ENCODE data around the gene APBB2. TPM values are rescaled to one million over a fixed set of nuclear protein-coding genes. Genes with fewer than 3 reads are reported as not detected.

The APBB2 gene
- total and polyA plus RNA-seq, 4 donors = 4.8 to 31.5 (median 11.2) TPM

DNA sequence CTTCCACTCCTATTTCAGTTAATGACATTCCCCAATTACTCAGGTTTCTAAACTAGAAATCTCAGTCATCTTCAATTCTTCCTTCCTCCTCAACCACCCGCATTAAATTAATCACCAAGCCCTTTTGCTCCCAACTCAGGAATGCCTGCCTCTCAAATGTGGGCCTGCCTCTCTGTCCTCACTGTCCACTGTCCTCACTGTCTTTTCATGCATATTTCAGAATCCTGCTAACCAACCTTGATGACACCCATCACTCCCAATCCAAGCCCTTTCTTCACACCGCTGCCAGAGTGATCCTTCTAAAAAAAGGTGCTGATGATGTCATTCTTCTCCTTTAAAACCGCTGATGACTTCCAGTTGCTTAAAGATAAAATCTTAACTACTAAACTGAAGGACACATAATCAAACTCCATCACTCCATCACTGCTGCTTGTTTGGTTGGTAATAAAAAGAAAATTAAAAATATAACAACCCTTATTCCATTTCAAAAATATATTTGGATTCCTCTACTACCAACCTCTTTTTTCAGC, 5.1 kb upstream of the APBB2 start:
- Histone ChIP-seq H3K4me3 (ENCODE audit: low read depth in 1 of 3, low read length in 3 of 3) (no peak overlapping the region), H3K9ac (ENCODE audit: low read depth in 1 of 2, low read length in 2 of 2) (no peak overlapping the region), H3K4me1 (ENCODE audit: control insufficient read depth in 4 of 4, insufficient read depth in 4 of 4, low read length in 3 of 4) (peaks cover 0 to 15% (median 10%) of the 10 kb centered on the region in 4 donors), H3K27ac (ENCODE audit: low read depth in 1 of 2, low read length in 2 of 2) (no peak overlapping the region), H3K36me3 (ENCODE audit: control insufficient read depth in 4 of 4, insufficient read depth in 3 of 4, low read depth in 1 of 4, low read length in 3 of 4) (no peaks in the 10 kb centered on the region), H3K9me3 (ENCODE audit: control insufficient read depth in 4 of 4, low read length in 3 of 4) (no peaks in the 10 kb centered on the region), H3K27me3 (ENCODE audit: control insufficient read depth in 4 of 4, insufficient read depth in 4 of 4, low read length in 3 of 4) (no peaks in the 10 kb centered on the region)
- TF ChIP-seq, protein P1, sequence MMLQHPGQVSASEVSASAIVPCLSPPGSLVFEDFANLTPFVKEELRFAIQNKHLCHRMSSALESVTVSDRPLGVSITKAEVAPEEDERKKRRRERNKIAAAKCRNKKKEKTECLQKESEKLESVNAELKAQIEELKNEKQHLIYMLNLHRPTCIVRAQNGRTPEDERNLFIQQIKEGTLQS (IDR thresholded peaks at IDR 0.05) = no peak
- no peak for TF ChIP-seq RAD21 (IDR thresholded peaks at IDR 0.05)
- TF ChIP-seq JUND (IDR thresholded peaks at IDR 0.05) = no peak
- TF ChIP-seq, protein P2, sequence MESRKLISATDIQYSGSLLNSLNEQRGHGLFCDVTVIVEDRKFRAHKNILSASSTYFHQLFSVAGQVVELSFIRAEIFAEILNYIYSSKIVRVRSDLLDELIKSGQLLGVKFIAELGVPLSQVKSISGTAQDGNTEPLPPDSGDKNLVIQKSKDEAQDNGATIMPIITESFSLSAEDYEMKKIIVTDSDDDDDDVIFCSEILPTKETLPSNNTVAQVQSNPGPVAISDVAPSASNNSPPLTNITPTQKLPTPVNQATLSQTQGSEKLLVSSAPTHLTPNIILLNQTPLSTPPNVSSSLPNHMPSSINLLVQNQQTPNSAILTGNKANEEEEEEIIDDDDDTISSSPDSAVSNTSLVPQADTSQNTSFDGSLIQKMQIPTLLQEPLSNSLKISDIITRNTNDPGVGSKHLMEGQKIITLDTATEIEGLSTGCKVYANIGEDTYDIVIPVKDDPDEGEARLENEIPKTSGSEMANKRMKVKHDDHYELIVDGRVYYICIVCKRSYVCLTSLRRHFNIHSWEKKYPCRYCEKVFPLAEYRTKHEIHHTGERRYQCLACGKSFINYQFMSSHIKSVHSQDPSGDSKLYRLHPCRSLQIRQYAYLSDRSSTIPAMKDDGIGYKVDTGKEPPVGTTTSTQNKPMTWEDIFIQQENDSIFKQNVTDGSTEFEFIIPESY (IDR thresholded peaks at IDR 0.05) = no peak
- TF ChIP-seq YY1 (IDR thresholded peaks at IDR 0.05) = no peak
- no peak for TF ChIP-seq GABPA (IDR thresholded peaks at IDR 0.05 in 1 of 2, conservative IDR thresholded peaks at IDR 0.05 in 1 of 2)
- TF ChIP-seq SP1 (IDR thresholded peaks at IDR 0.05) = no peak
- TF ChIP-seq RXRA (IDR thresholded peaks at IDR 0.05) = no peak
- no peak for TF ChIP-seq HNF4A (conservative IDR thresholded peaks at IDR 0.05)
- TF ChIP-seq TAF1 (conservative IDR thresholded peaks at IDR 0.05) = no peak
- TF ChIP-seq EGR1 (IDR thresholded peaks at IDR 0.05; ENCODE audit: low read depth in 2 of 2) = no peak
- TF ChIP-seq, protein P3, sequence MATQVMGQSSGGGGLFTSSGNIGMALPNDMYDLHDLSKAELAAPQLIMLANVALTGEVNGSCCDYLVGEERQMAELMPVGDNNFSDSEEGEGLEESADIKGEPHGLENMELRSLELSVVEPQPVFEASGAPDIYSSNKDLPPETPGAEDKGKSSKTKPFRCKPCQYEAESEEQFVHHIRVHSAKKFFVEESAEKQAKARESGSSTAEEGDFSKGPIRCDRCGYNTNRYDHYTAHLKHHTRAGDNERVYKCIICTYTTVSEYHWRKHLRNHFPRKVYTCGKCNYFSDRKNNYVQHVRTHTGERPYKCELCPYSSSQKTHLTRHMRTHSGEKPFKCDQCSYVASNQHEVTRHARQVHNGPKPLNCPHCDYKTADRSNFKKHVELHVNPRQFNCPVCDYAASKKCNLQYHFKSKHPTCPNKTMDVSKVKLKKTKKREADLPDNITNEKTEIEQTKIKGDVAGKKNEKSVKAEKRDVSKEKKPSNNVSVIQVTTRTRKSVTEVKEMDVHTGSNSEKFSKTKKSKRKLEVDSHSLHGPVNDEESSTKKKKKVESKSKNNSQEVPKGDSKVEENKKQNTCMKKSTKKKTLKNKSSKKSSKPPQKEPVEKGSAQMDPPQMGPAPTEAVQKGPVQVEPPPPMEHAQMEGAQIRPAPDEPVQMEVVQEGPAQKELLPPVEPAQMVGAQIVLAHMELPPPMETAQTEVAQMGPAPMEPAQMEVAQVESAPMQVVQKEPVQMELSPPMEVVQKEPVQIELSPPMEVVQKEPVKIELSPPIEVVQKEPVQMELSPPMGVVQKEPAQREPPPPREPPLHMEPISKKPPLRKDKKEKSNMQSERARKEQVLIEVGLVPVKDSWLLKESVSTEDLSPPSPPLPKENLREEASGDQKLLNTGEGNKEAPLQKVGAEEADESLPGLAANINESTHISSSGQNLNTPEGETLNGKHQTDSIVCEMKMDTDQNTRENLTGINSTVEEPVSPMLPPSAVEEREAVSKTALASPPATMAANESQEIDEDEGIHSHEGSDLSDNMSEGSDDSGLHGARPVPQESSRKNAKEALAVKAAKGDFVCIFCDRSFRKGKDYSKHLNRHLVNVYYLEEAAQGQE (IDR thresholded peaks at IDR 0.05) = no peak
- TF ChIP-seq, protein P4, sequence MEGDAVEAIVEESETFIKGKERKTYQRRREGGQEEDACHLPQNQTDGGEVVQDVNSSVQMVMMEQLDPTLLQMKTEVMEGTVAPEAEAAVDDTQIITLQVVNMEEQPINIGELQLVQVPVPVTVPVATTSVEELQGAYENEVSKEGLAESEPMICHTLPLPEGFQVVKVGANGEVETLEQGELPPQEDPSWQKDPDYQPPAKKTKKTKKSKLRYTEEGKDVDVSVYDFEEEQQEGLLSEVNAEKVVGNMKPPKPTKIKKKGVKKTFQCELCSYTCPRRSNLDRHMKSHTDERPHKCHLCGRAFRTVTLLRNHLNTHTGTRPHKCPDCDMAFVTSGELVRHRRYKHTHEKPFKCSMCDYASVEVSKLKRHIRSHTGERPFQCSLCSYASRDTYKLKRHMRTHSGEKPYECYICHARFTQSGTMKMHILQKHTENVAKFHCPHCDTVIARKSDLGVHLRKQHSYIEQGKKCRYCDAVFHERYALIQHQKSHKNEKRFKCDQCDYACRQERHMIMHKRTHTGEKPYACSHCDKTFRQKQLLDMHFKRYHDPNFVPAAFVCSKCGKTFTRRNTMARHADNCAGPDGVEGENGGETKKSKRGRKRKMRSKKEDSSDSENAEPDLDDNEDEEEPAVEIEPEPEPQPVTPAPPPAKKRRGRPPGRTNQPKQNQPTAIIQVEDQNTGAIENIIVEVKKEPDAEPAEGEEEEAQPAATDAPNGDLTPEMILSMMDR (IDR thresholded peaks at IDR 0.05; ENCODE audit: low read depth, low read length, missing input control) = no peak
- no peak for TF ChIP-seq HNF4G (IDR thresholded peaks at IDR 0.05)
- no peak for DNase-seq (ENCODE audit: low spot score)
- 85% methylated on average over 3 of the region's 3 CpGs for WGBS

DNA sequence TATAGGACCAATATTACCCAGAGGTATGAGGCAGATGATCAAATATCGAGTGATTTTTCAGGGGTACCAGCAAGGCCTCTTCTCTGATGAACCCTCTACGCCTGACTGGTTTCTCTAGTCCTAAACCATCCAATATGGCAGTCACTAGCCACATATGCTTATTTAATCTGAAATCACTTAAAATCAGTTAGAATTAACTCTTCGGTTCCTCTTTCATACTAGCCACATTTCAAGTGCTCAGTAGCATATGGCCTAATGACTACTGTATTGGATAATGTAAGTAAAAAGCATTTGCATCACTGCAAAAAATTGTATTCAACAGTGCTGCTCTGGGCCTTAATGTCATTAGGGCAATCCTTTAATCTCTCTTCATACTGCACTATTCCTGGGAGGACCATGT, 4.4 kb upstream of the APBB2 start:
- H3K27me3 ChIP-seq (ENCODE audit: control insufficient read depth in 4 of 4, insufficient read depth in 4 of 4, low read length in 3 of 4) = no peaks in the 10 kb centered on the region
- no peak overlapping the region for H3K27ac ChIP-seq (ENCODE audit: low read depth in 1 of 2, low read length in 2 of 2)
- H3K9me3 ChIP-seq (ENCODE audit: control insufficient read depth in 4 of 4, low read length in 3 of 4) = no peaks in the 10 kb centered on the region
- WGBS = 96% methylated on average over 3 of the region's 3 CpGs
- peaks cover 0 to 18% (median 11%) of the 10 kb centered on the region in 4 donors for H3K4me1 ChIP-seq (ENCODE audit: control insufficient read depth in 4 of 4, insufficient read depth in 4 of 4, low read length in 3 of 4)
- no peaks in the 10 kb centered on the region for H3K36me3 ChIP-seq (ENCODE audit: control insufficient read depth in 4 of 4, insufficient read depth in 3 of 4, low read depth in 1 of 4, low read length in 3 of 4)
- TF ChIP-seq EGR1 (IDR thresholded peaks at IDR 0.05; ENCODE audit: low read depth in 2 of 2) (no peak), HNF4G (IDR thresholded peaks at IDR 0.05) (no peak), YY1 (IDR thresholded peaks at IDR 0.05) (no peak), TAF1 (conservative IDR thresholded peaks at IDR 0.05) (no peak), SP1 (IDR thresholded peaks at IDR 0.05) (no peak), FOXA2 (IDR thresholded peaks at IDR 0.05) (no peak), HNF4A (conservative IDR thresholded peaks at IDR 0.05) (no peak), FOXA1 (IDR thresholded peaks at IDR 0.05) (no peak), RXRA (IDR thresholded peaks at IDR 0.05) (no peak), JUND (IDR thresholded peaks at IDR 0.05) (no peak), GABPA (IDR thresholded peaks at IDR 0.05 in 1 of 2, conservative IDR thresholded peaks at IDR 0.05 in 1 of 2) (no peak)
- TF ChIP-seq, protein P5, sequence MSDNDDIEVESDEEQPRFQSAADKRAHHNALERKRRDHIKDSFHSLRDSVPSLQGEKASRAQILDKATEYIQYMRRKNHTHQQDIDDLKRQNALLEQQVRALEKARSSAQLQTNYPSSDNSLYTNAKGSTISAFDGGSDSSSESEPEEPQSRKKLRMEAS (IDR thresholded peaks at IDR 0.05) = no peak
- TF ChIP-seq, protein P1 (IDR thresholded peaks at IDR 0.05) = no peak
- TF ChIP-seq, protein P2 (IDR thresholded peaks at IDR 0.05) = no peak
- TF ChIP-seq, protein P4 (IDR thresholded peaks at IDR 0.05; ENCODE audit: low read depth, low read length, missing input control) = no peak
- no peak for DNase-seq (ENCODE audit: low spot score)
- H3K4me3 ChIP-seq (ENCODE audit: low read depth in 1 of 3, low read length in 3 of 3) = no peak overlapping the region
- no peak overlapping the region for H3K9ac ChIP-seq (ENCODE audit: low read depth in 1 of 2, low read length in 2 of 2)

All from liver (tissue), 9 donors.